WTC11 (cell line): ENCODE data around the gene TRAPPC8. TPM values are rescaled to one million over a fixed set of nuclear protein-coding genes. Genes with fewer than 3 reads are reported as not detected.
A peak's percentile ranks its signal among the peaks of the same experiment; 100 is the strongest.

Source experiments
- ATAC-seq: fragments of 200-7000 bp; cut with Tn5 transposase; 2 replicates; pipeline ENCODE4 v1.10.0; 2021; ENCODE audit warnings: mild to moderate bottlenecking, moderate library complexity
- CTCF ChIA-PET: fragments of 300-600 bp; sonication (Branson Sonifier 250); formaldehyde crosslinking; loops from one replicate; lab custom pipeline; 2021; ENCODE audit warnings: antibody characterized with exemption; lab: Charles Lee
- POLR2A ChIA-PET: fragments of 350-600 bp; sonication (Branson Sonifier 250); formaldehyde crosslinking; loops from one replicate; lab custom pipeline; 2021; ENCODE audit warnings: antibody characterized with exemption; lab: Charles Lee
- DNase-seq: peaks from one replicate; pipeline ENCODE4 v3.0.0; 2021; ENCODE audit warnings: low spot score
- H3K27ac Mint-ChIP-seq: 2 replicates; pipeline ENCODE4 v1.8.0; 2021; ENCODE audit warnings: mixed read lengths
- H3K27me3 Mint-ChIP-seq: 2 replicates; pipeline ENCODE4 v1.8.0; 2021; ENCODE audit warnings: low read depth, mild to moderate bottlenecking, moderate library complexity, mixed read lengths
- H3K36me3 Mint-ChIP-seq: 2 replicates; pipeline ENCODE4 v1.8.0; 2021; ENCODE audit warnings: mixed read lengths
- H3K4me1 Mint-ChIP-seq: 2 replicates; pipeline ENCODE4 v1.8.0; 2022; ENCODE audit warnings: mixed read lengths
- H3K4me3 Mint-ChIP-seq: 2 replicates; pipeline ENCODE4 v1.8.0; 2021; ENCODE audit warnings: mild to moderate bottlenecking, moderate library complexity, mixed read lengths
- H3K9me3 Mint-ChIP-seq: 2 replicates; pipeline ENCODE4 v1.8.0; 2021; ENCODE audit warnings: mixed read lengths
- AFF4 ChIP-seq: sonication (generic); formaldehyde crosslinking; IDR thresholded peaks from 2 replicates; pipeline ENCODE4 v1.8.1; 2023; ENCODE audit warnings: mild to moderate bottlenecking, missing genetic modification reagents, borderline replicate concordance
- ATF3 ChIP-seq: sonication (generic); formaldehyde crosslinking; conservative IDR thresholded peaks from 2 replicates; pipeline ENCODE4 v1.8.1; 2022; ENCODE audit warnings: mild to moderate bottlenecking, missing genetic modification reagents
- E2F1 ChIP-seq: sonication (generic); formaldehyde crosslinking; IDR thresholded peaks from 2 replicates; pipeline ENCODE4 v1.8.0; 2022; ENCODE audit warnings: mild to moderate bottlenecking, missing genetic modification reagents
- E2F5 ChIP-seq: sonication (generic); formaldehyde crosslinking; IDR thresholded peaks from 2 replicates; pipeline ENCODE4 v1.8.1; 2022; ENCODE audit warnings: mild to moderate bottlenecking, moderate library complexity, missing genetic modification reagents
- ELF4 ChIP-seq: sonication (generic); formaldehyde crosslinking; IDR thresholded peaks from 2 replicates; pipeline ENCODE4 v1.8.1; 2022; ENCODE audit warnings: low read depth, mild to moderate bottlenecking, moderate library complexity, missing genetic modification reagents
- FOXP1 ChIP-seq: sonication (generic); formaldehyde crosslinking; IDR thresholded peaks from 2 replicates; pipeline ENCODE4 v1.8.0; 2022; ENCODE audit warnings: missing genetic modification reagents, mild to moderate bottlenecking, moderate library complexity, borderline replicate concordance
- FOXP4 ChIP-seq: sonication (generic); formaldehyde crosslinking; IDR thresholded peaks from 2 replicates; pipeline ENCODE4 v1.8.0; 2022; ENCODE audit warnings: mild to moderate bottlenecking, missing genetic modification reagents
- GABPB1 ChIP-seq: sonication (generic); formaldehyde crosslinking; IDR thresholded peaks from 2 replicates; pipeline ENCODE4 v1.8.1; 2023; ENCODE audit warnings: mild to moderate bottlenecking, missing genetic modification reagents
- IRF1 ChIP-seq: sonication (generic); formaldehyde crosslinking; IDR thresholded peaks from 2 replicates; pipeline ENCODE4 v1.8.0; 2023; ENCODE audit warnings: missing genetic modification reagents
- MXD4 ChIP-seq: fragments of 250-450 bp; sonication (Bioruptor Pico); IDR thresholded peaks from 2 replicates; pipeline ENCODE4 v1.8.0; 2021; ENCODE audit warnings: mild to moderate bottlenecking, moderate library complexity, borderline replicate concordance
- NR2C2 ChIP-seq: sonication (generic); formaldehyde crosslinking; IDR thresholded peaks from 2 replicates; pipeline ENCODE4 v1.8.0; 2022; ENCODE audit warnings: mild to moderate bottlenecking, missing genetic modification reagents
- RELA ChIP-seq: sonication (generic); formaldehyde crosslinking; IDR thresholded peaks from 2 replicates; pipeline ENCODE4 v1.8.1; 2022; ENCODE audit warnings: missing genetic modification reagents, mild to moderate bottlenecking, borderline replicate concordance
- RORB ChIP-seq: fragments of 250-450 bp; sonication (Bioruptor Pico); IDR thresholded peaks from 2 replicates; pipeline ENCODE4 v1.9.0; 2021; ENCODE audit warnings: mild to moderate bottlenecking
- TP53 ChIP-seq: sonication (generic); formaldehyde crosslinking; IDR thresholded peaks from 2 replicates; pipeline ENCODE4 v1.8.1; 2023; ENCODE audit warnings: mild to moderate bottlenecking, missing genetic modification reagents
- ZMAT4 ChIP-seq: fragments of 250-450 bp; sonication (Bioruptor Pico); IDR thresholded peaks from 2 replicates; pipeline ENCODE4 v1.9.0; 2021; ENCODE audit warnings: mild to moderate bottlenecking
- ZNF121 ChIP-seq: sonication (generic); formaldehyde crosslinking; IDR thresholded peaks from 2 replicates; pipeline ENCODE4 v1.8.0; 2023; ENCODE audit warnings: missing genetic modification reagents
- ZNF423 ChIP-seq: fragments of 250-450 bp; sonication (Bioruptor Pico); IDR thresholded peaks from 2 replicates; pipeline ENCODE4 v2.1.2; 2022; ENCODE audit warnings: mild to moderate bottlenecking, moderate library complexity
- total RNA-seq: library from RNA; stranded (reverse); gene quantifications from 3 replicates; pipeline ENCODE4 v1.2.3, GENCODE V29; 2021

TRAPPC8 gene
- total RNA-seq, 1 experiment from 2014 or later: 56.3 TPM

GRCh38 chr18:31819925-31820229 is 123.1 kb downstream of the TRAPPC8 start:
- H3K4me1 Mint-ChIP-seq: peaks cover 44% of the 10 kb centered on the region
- DNase-seq (no peak), ATAC-seq (no peak)
- H3K4me3 Mint-ChIP-seq: peak overlapping the region; percentile 42
- H3K36me3 Mint-ChIP-seq: peaks cover 23% of the 10 kb centered on the region
- H3K27ac Mint-ChIP-seq: peak overlapping the region; percentile 91
- POLR2A ChIA-PET: no interaction called here
- CTCF ChIA-PET: interaction anchor here (0.5 to 1.2 kb wide), 14 partner anchors 68 to 265 kb away, joined by 3 to 9 read pairs (median 4); no protein-coding TSS in a partner anchor
- TF ChIP-seq IRF1 (CRISPR knock-in tag): no peak
- TF ChIP-seq E2F5 (CRISPR knock-in tag): no peak
- TF ChIP-seq GABPB1: no peak
- TF ChIP-seq TP53 (CRISPR knock-in tag): no peak
- TF ChIP-seq ATF3 (CRISPR knock-in tag): no peak
- no peak for TF ChIP-seq E2F1 (CRISPR knock-in tag)
- no peak for TF ChIP-seq RELA
- no peak for TF ChIP-seq AFF4 (CRISPR knock-in tag)
- no peak for TF ChIP-seq MXD4 (CRISPR knock-in tag)
- TF ChIP-seq FOXP4 (CRISPR knock-in tag): no peak
- no peak for TF ChIP-seq ELF4 (CRISPR knock-in tag)
- no peak for TF ChIP-seq ZNF423 (CRISPR knock-in tag)
- TF ChIP-seq NR2C2 (CRISPR knock-in tag): no peak
- TF ChIP-seq ZNF121 (CRISPR knock-in tag): no peak
- TF ChIP-seq ZMAT4 (CRISPR knock-in tag): no peak
- no peak for TF ChIP-seq RORB
- no peak for TF ChIP-seq FOXP1 (CRISPR knock-in tag)
- H3K9me3 Mint-ChIP-seq: peaks cover 18% of the 10 kb centered on the region
- no peaks in the 10 kb centered on the region for H3K27me3 Mint-ChIP-seq
